ENCODE measurements around the gene DNAJC3.
"Not testable (repeated sequence)": the region's sequence is repeated elsewhere in the genome, so short reads cannot be mapped to it uniquely, and the experiment has no call there.

The DNAJC3 gene

GRCh38 chr13:95676762-95677563 lies at the start of gene DNAJC3:
Gene DNAJC3 (plus strand): TSS chr13:95677139. CDS start chr13:95677256, 117 bp downstream.
- DNase-seq = peak; percentile 75

- no peak for DNase-seq
These were observed 49.3 kb upstream of the DNAJC3 start for GRCh38 chr13:95627590-95627989.

GRCh38 chr13:95628488-95628887 lies 48.5 kb upstream of the DNAJC3 start:
- no peak for DNase-seq

GRCh38 chr13:95629071-95629470 lies 47.9 kb upstream of the DNAJC3 start:
- no peak for DNase-seq

GRCh38 chr13:95630593-95630992 lies 46.3 kb upstream of the DNAJC3 start:
- DNase-seq = no peak

GRCh38 chr13:95636853-95637252 lies 40.1 kb upstream of the DNAJC3 start:
- no peak for DNase-seq

GRCh38 chr13:95641291-95642027 lies 35.5 kb upstream of the DNAJC3 start:
- no peak for DNase-seq

GRCh38 chr13:95642028-95642621 lies 34.8 kb upstream of the DNAJC3 start:
- DNase-seq = no peak

GRCh38 chr13:95642999-95643398 lies 33.9 kb upstream of the DNAJC3 start:
- DNase-seq = no peak

- DNase-seq = no peak
These were observed 33.4 kb upstream of the DNAJC3 start for GRCh38 chr13:95643571-95643935.

- DNase-seq = no peak
These were observed 32.9 kb upstream of the DNAJC3 start for GRCh38 chr13:95643936-95644598.

- DNase-seq = peak; percentile 19
These were observed 32.3 kb upstream of the DNAJC3 start, which contains the start of gene DZIP1 for GRCh38 chr13:95644601-95645052. Gene DZIP1 (minus strand): TSS chr13:95644706. CDS start chr13:95642029, 2,677 bp downstream.

- no peak for DNase-seq
These were observed 29.6 kb upstream of the DNAJC3 start for GRCh38 chr13:95647321-95647720.

GRCh38 chr13:95650696-95651095 lies 26.2 kb upstream of the DNAJC3 start:
- DNase-seq = no peak

GRCh38 chr13:95652244-95652764 lies 24.6 kb upstream of the DNAJC3 start:
- DNase-seq = no peak

GRCh38 chr13:95652821-95653220 lies 24.1 kb upstream of the DNAJC3 start:
- DNase-seq = no peak

- DNase-seq = no peak
These were observed 20.4 kb upstream of the DNAJC3 start for GRCh38 chr13:95656386-95657015.

- no peak for DNase-seq
These were observed 17.4 kb upstream of the DNAJC3 start for GRCh38 chr13:95659500-95659899.

GRCh38 chr13:95660981-95661581 lies 15.9 kb upstream of the DNAJC3 start:
- DNase-seq = no peak

GRCh38 chr13:95667235-95667634 lies 9.7 kb upstream of the DNAJC3 start:
- DNase-seq = not testable (repeated sequence)

- DNase-seq = no peak
These were observed 5.3 kb upstream of the DNAJC3 start for GRCh38 chr13:95671597-95671996.
